GM10248 (cell line): ENCODE measurements around the gene TWF2.

Experiments used
- CTCF ChIA-PET: fragments of 300-600 bp; sonication (Branson Sonifier 250); formaldehyde crosslinking; extraction: SDS; loops from one replicate; lab custom pipeline; 2021; ENCODE audit warnings: antibody characterized with exemption; lab: Yijun Ruan, JAX
- POLR2A ChIA-PET: fragments of 350-650 bp; sonication (Branson Sonifier 250); formaldehyde crosslinking; extraction: SDS; loops from one replicate; lab custom pipeline; 2020; ENCODE audit warnings: antibody characterized with exemption; lab: Yijun Ruan, JAX
- DNase-seq: peaks from one replicate; pipeline ENCODE4 v3.0.0; 2012; ENCODE audit errors: extremely low spot score
- TF ChIP-seq, protein P1 (sequence below): IDR thresholded peaks from 2 replicates; pipeline ENCODE4 v1.5.1; 2012; ENCODE audit warnings: mild to moderate bottlenecking, low read depth; ENCODE audit errors: extremely low read depth, missing control alignments, control extremely low read depth

TWF2 gene

DNA sequence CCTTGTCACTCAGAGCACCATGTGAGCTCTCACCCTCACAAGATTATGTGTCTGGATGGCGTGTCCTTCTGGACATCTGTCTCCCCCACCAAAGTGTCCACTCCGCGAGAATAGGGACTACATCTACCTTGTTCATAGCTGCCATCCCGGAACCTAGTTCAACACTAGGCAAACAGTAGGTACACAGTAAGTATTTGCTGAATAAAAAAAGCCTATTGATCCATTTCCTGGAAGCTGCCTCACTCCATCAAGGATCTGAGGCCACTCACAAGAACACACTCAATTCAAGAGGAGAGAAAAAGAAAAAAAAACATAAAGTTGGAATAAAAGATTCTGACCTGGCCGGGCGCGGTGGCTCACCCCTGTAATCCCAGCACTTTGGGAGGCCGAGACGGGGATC is 52.2 kb downstream of the TWF2 start:
- POLR2A ChIA-PET = no interaction called here
- TF ChIP-seq, protein P1, sequence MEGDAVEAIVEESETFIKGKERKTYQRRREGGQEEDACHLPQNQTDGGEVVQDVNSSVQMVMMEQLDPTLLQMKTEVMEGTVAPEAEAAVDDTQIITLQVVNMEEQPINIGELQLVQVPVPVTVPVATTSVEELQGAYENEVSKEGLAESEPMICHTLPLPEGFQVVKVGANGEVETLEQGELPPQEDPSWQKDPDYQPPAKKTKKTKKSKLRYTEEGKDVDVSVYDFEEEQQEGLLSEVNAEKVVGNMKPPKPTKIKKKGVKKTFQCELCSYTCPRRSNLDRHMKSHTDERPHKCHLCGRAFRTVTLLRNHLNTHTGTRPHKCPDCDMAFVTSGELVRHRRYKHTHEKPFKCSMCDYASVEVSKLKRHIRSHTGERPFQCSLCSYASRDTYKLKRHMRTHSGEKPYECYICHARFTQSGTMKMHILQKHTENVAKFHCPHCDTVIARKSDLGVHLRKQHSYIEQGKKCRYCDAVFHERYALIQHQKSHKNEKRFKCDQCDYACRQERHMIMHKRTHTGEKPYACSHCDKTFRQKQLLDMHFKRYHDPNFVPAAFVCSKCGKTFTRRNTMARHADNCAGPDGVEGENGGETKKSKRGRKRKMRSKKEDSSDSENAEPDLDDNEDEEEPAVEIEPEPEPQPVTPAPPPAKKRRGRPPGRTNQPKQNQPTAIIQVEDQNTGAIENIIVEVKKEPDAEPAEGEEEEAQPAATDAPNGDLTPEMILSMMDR = no peak
- CTCF ChIA-PET = interaction anchor here (1.0 to 3.8 kb wide), 5 partner anchors 9 to 133 kb away, joined by 4 to 17 read pairs (median 5); no protein-coding TSS in a partner anchor
- no peak for DNase-seq

- TF ChIP-seq, protein P1 = no peak
- POLR2A ChIA-PET = no interaction called here
- DNase-seq = no peak
- CTCF ChIA-PET = interaction anchor here (1.3 to 3.8 kb wide), 5 partner anchors 10 to 132 kb away, joined by 5 to 17 read pairs (median 5); no protein-coding TSS in a partner anchor
These were observed 53.1 kb downstream of the TWF2 start for GRCh38 chr3:52185837-52186236.

DNA sequence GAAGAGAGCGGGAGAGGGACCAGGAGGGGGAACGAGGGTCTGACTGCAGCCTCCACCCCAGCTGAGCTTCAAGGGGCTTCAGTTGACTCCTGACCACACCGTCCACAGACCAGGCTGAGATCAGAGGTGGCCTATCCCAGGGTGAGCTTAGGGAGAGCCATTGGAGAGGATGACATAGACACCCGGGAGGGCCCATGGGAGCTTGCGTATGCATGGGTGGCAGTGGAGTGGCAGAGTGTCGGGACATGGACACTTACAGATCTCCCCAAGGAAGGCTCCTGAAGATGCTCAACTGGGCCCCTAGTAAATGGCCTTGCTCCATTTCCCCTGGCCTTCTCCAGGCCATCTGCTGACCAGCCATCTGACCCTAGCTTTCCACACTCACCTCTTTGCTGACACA is 53.6 kb downstream of the TWF2 start:
- POLR2A ChIA-PET = no interaction called here
- CTCF ChIA-PET = interaction anchor here (1.5 to 3.8 kb wide), 3 partner anchors 10 to 23 kb away, joined by 5 to 17 read pairs (median 6); no protein-coding TSS in a partner anchor
- no peak for DNase-seq
- TF ChIP-seq, protein P1 = no peak

DNA sequence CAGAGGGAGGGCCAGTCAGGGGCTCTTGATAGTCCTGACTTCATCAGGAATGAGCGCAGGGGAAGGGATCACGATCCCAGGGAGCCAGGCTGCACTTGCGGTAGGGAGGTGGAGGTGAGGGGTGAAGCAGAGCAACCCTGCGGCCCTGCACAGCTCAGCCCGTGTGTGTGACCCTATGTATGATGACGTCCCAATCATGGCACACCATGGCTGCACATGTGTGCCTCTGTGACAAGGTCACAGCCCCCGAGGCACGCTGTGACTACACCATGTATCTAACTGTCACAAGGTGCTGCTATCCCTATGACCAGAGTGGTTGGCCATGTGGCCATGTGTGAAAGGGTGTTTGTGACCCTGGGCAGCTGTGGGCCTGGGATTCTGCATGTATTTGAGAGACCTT is 54.3 kb downstream of the TWF2 start:
- POLR2A ChIA-PET = no interaction called here
- TF ChIP-seq, protein P1 = no peak

DNA sequence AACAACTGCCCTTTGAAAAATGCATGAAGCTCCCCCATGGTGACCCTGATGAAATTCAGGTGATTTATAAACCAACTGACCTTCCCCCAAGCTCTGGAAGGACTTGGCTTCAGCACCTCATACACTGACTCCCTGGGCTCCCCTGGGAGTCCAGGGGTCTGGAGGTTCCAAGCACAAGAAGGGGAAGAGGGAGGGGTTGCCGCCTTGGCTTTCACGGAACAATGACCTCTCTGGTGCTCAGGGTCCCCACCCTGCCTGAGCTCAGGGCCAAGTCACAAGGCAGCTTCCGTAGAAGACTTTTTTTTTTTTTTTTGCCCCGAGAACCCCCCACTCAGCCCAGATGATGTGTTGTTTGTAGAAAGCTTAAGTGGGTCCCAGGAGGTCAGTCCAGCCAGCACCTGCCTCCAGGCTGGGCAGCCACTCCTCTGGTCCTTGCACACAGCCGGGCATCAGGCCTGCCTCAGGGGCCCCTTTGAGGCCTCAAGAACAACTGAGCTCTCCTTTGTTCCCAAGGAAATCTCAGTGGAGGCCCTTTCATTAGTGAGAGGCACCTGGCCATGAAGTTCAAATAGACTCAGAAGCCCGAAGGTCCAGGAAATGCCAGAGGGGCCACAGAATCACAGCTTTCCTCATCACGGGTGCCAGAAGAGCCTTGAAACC is 55.0 kb downstream of the TWF2 start:
- TF ChIP-seq, protein P1 = no peak
- ChIA-PET CTCF (interaction anchor here (0.8 to 1.7 kb wide), 8 partner anchors 9 to 148 kb away, joined by 3 to 7 read pairs (median 4); no protein-coding TSS in a partner anchor), POLR2A (no interaction called here)
- no peak for DNase-seq

More for the DNA sequence above, 54.3 kb downstream of the TWF2 start:
- CTCF ChIA-PET = interaction anchor here (1.4 to 1.5 kb wide), 3 partner anchors 8 to 149 kb away, joined by 4 to 7 read pairs (median 4); no protein-coding TSS in a partner anchor
- no peak for DNase-seq

- DNase-seq = no peak
- CTCF ChIA-PET = interaction anchor here (1.3 to 1.7 kb wide), 2 partner anchors 11 to 14 kb away, joined by 4 to 5 read pairs; no protein-coding TSS in a partner anchor
- POLR2A ChIA-PET = no interaction called here
- TF ChIP-seq, protein P1 = no peak
These were observed 56.3 kb downstream of the TWF2 start for GRCh38 chr3:52182691-52183090.
